ENCODE results near the gene GNG4.
A peak's percentile ranks its signal among the peaks of the same experiment; 100 is the strongest.
"Not testable (repeated sequence)": the region's sequence is repeated elsewhere in the genome, so short reads cannot be mapped to it uniquely, and the experiment has no call there.

The GNG4 gene

DNA sequence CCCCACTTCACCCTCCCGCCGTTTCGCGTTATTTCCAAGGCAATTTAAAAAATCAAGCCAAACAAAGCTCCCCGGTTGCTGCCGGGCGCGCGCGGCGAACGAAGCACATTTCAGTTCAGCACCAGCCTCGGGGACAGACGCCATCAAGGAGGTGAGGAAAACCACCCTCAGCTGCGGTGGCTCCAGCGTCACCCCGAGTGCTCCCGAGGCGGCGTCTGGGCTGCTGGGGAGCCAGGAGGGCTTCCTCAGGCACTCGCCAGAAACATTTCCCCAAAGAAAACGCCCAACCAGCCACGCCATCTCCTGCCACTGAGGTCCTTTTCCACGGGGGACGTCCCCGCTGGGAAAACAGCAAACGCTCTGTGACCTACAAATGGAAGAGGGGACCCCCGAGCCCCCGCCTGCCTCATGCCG, 623 bp downstream of the GNG4 start:
- no peaks in the 10 kb centered on the region for H4K20me1 ChIP-seq (ENCODE audit: insufficient read depth, low read length)
- H2AFZ ChIP-seq (ENCODE audit: low read length), result peak overlapping the region; percentile 52
- H3K4me3 ChIP-seq (ENCODE audit: low read length), result peak overlapping the region; percentile 51
- H3K9me3 ChIP-seq (replicated peaks; ENCODE audit: insufficient read depth, low read length), result no peaks in the 10 kb centered on the region
- H3K4me1 ChIP-seq (ENCODE audit: low read length), result no peaks in the 10 kb centered on the region
- H3F3A ChIP-seq (ENCODE audit: insufficient read depth, low read length), result no peaks in the 10 kb centered on the region
- H3K27ac ChIP-seq (ENCODE audit: low read length), result no peak overlapping the region
- H3K27me3 ChIP-seq (replicated peaks; ENCODE audit: insufficient read depth, low read length), result peaks cover 32% of the 10 kb centered on the region
- H3K9me2 ChIP-seq (replicated peaks; ENCODE audit: insufficient read depth, low read length), result no peaks in the 10 kb centered on the region
- peak overlapping the region; percentile 89 for H3K4me2 ChIP-seq (ENCODE audit: low read depth, low read length)
- H3K9ac ChIP-seq (ENCODE audit: low read length), result no peak overlapping the region
- peak; percentile 19 for DNase-seq
- no peaks in the 10 kb centered on the region for H3K79me2 ChIP-seq (ENCODE audit: low read length)
- TF ChIP-seq, protein P1, sequence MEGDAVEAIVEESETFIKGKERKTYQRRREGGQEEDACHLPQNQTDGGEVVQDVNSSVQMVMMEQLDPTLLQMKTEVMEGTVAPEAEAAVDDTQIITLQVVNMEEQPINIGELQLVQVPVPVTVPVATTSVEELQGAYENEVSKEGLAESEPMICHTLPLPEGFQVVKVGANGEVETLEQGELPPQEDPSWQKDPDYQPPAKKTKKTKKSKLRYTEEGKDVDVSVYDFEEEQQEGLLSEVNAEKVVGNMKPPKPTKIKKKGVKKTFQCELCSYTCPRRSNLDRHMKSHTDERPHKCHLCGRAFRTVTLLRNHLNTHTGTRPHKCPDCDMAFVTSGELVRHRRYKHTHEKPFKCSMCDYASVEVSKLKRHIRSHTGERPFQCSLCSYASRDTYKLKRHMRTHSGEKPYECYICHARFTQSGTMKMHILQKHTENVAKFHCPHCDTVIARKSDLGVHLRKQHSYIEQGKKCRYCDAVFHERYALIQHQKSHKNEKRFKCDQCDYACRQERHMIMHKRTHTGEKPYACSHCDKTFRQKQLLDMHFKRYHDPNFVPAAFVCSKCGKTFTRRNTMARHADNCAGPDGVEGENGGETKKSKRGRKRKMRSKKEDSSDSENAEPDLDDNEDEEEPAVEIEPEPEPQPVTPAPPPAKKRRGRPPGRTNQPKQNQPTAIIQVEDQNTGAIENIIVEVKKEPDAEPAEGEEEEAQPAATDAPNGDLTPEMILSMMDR (IDR thresholded peaks at IDR 0.05; ENCODE audit: low read length), result no peak
- TF ChIP-seq EZH2phosphoT487 (IDR thresholded peaks at IDR 0.05; ENCODE audit: low read length), result no peak
- no peak for TF ChIP-seq EZH2 (optimal IDR thresholded peaks at IDR 0.05; ENCODE audit: low read depth, low read length)
- no peaks in the 10 kb centered on the region for H3K36me3 ChIP-seq (replicated peaks; ENCODE audit: insufficient read depth, low read length)

DNA sequence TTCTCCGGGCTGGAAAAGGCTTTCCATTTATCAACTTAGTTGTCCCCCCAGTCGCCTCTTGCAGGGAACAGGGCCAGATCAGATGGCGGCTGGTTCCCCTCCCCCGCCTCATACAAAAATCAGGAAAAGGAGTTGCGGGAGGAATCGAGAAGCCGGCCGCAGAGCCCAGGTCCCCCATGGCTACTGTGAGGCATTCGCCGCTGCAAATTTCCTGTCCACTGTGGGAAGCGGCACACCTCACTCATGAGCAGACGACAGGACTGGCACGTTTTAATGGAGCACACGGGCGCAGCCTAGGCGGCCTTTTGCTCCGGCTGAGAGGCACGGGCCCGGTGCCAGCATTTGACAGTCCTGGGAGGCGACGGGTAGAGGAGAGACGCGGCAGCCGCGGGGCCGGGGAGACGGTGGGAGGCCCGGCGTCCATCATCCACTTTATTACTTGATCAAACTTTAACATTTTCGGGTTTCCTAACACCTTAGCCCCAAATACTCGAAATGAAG, 1.1 kb downstream of the GNG4 start:
- Histone ChIP-seq H2AFZ (ENCODE audit: low read length) (no peak overlapping the region), H3K9me3 (replicated peaks; ENCODE audit: insufficient read depth, low read length) (no peaks in the 10 kb centered on the region), H3K9me2 (replicated peaks; ENCODE audit: insufficient read depth, low read length) (no peaks in the 10 kb centered on the region), H3K27ac (ENCODE audit: low read length) (no peak overlapping the region), H3K4me1 (ENCODE audit: low read length) (no peaks in the 10 kb centered on the region), H3K4me2 (ENCODE audit: low read depth, low read length) (peak overlapping the region; percentile 89; the same call in 1 of the 2 replicates), H3K4me3 (ENCODE audit: low read length) (no peak overlapping the region), H3K79me2 (ENCODE audit: low read length) (no peaks in the 10 kb centered on the region), H3K36me3 (replicated peaks; ENCODE audit: insufficient read depth, low read length) (no peaks in the 10 kb centered on the region), H3K9ac (ENCODE audit: low read length) (no peak overlapping the region), H4K20me1 (ENCODE audit: insufficient read depth, low read length) (no peaks in the 10 kb centered on the region), H3F3A (ENCODE audit: insufficient read depth, low read length) (no peaks in the 10 kb centered on the region), H3K27me3 (replicated peaks; ENCODE audit: insufficient read depth, low read length) (peaks cover 32% of the 10 kb centered on the region)
- no peak for DNase-seq
- no peak for TF ChIP-seq EZH2 (optimal IDR thresholded peaks at IDR 0.05; ENCODE audit: low read depth, low read length)
- TF ChIP-seq, protein P1 (IDR thresholded peaks at IDR 0.05; ENCODE audit: low read length), result no peak
- no peak for TF ChIP-seq EZH2phosphoT487 (IDR thresholded peaks at IDR 0.05; ENCODE audit: low read length)

DNA sequence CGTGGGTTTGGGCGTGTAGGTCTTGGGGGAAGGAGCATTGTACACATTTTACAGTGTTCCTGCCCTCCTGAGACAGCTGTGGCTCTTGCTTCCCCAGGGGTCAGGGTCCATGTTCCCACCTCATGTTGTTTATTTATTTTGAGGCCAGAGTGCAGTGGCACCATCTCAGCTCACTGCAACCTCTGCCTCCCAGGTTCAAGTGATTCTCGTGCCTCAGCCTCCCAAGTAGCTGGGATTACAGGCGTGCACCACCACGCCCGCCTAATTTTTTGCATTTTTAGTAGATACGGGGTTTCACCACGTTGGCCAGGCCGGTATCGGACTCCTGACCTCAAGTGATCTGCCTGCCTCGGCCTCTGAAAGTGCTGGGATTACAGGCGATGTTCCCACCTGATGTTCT, 2.0 kb downstream of the GNG4 start:
- not testable (repeated sequence) for H3K9ac ChIP-seq (ENCODE audit: low read length); H3K4me2 ChIP-seq (ENCODE audit: low read depth, low read length); DNase-seq; H3K4me1 ChIP-seq (ENCODE audit: low read length); H2AFZ ChIP-seq (ENCODE audit: low read length); H3K9me3 ChIP-seq (replicated peaks; ENCODE audit: insufficient read depth, low read length); H3F3A ChIP-seq (ENCODE audit: insufficient read depth, low read length); H3K4me3 ChIP-seq (ENCODE audit: low read length); H4K20me1 ChIP-seq (ENCODE audit: insufficient read depth, low read length); H3K9me2 ChIP-seq (replicated peaks; ENCODE audit: insufficient read depth, low read length); H3K36me3 ChIP-seq (replicated peaks; ENCODE audit: insufficient read depth, low read length); H3K27ac ChIP-seq (ENCODE audit: low read length); H3K79me2 ChIP-seq (ENCODE audit: low read length)
- peaks cover 32% of the 10 kb centered on the region for H3K27me3 ChIP-seq (replicated peaks; ENCODE audit: insufficient read depth, low read length)

DNA sequence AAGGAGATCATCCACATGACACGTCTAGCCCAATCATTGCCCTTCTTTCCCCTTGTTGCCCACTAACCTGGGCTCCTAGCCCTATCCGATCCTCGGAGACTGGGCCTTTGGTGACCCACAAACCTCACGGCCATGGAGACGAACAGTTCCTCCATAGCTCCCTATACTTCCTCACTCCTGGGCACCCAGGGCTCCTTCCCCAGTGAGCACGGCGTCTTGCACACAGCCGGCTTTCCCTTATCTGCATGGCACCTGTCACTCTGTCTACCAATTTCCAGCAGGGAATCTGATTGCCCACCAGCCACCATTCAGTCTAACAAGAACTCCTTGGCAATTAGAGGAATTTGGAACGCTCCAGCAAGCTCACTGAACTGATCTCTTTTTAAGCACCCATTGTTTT, 3.1 kb downstream of the GNG4 start:
- H3K79me2 ChIP-seq (ENCODE audit: low read length), result no peaks in the 10 kb centered on the region
- H3K27me3 ChIP-seq (replicated peaks; ENCODE audit: insufficient read depth, low read length), result peaks cover 30% of the 10 kb centered on the region
- H3K4me2 ChIP-seq (ENCODE audit: low read depth, low read length), result no peak overlapping the region

More for the DNA sequence above, 3.1 kb downstream of the GNG4 start:
- no peak for DNase-seq
- Histone ChIP-seq H3K36me3 (replicated peaks; ENCODE audit: insufficient read depth, low read length) (no peaks in the 10 kb centered on the region), H3K27ac (ENCODE audit: low read length) (no peak overlapping the region), H3K4me3 (ENCODE audit: low read length) (no peak overlapping the region), H4K20me1 (ENCODE audit: insufficient read depth, low read length) (no peaks in the 10 kb centered on the region), H3K9ac (ENCODE audit: low read length) (no peak overlapping the region), H3K9me3 (replicated peaks; ENCODE audit: insufficient read depth, low read length) (no peaks in the 10 kb centered on the region), H3F3A (ENCODE audit: insufficient read depth, low read length) (no peaks in the 10 kb centered on the region), H3K4me1 (ENCODE audit: low read length) (no peaks in the 10 kb centered on the region), H3K9me2 (replicated peaks; ENCODE audit: insufficient read depth, low read length) (no peaks in the 10 kb centered on the region), H2AFZ (ENCODE audit: low read length) (no peak overlapping the region)
- TF ChIP-seq EZH2phosphoT487 (IDR thresholded peaks at IDR 0.05; ENCODE audit: low read length) (no peak), EZH2 (optimal IDR thresholded peaks at IDR 0.05; ENCODE audit: low read depth, low read length) (no peak)
- TF ChIP-seq, protein P1 (IDR thresholded peaks at IDR 0.05; ENCODE audit: low read length), result no peak
